GM23338 (cell line): ENCODE results near the gene PROX1. TPM values are rescaled to one million over a fixed set of nuclear protein-coding genes. Genes with fewer than 3 reads are reported as not detected.

Experiments used
- ATAC-seq: fragments of 200-7000 bp; cut with Tn5 transposase; 3 replicates; pipeline ENCODE4 v1.9.1; 2020
- DNase-seq: peaks from one replicate; pipeline ENCODE4 v3.0.0-alpha.2; 2015; ENCODE audit warnings: low spot score
- H2AFZ ChIP-seq: fragments of 200-600 bp; sonication (generic); 2 replicates; pipeline ENCODE4 v1.8.0; 2016; ENCODE audit warnings: antibody characterized with exemption, mild to moderate bottlenecking, moderate library complexity
- H3F3A ChIP-seq: fragments of 200-600 bp; sonication (generic); replicated peaks from 2 replicates; pipeline ENCODE4 v1.8.0; 2017; ENCODE audit warnings: antibody characterized with exemption, mixed run types, low read depth
- H3K27ac ChIP-seq: fragments of 200-600 bp; sonication (generic); 2 replicates; pipeline ENCODE4 v1.6.1; 2016; ENCODE audit warnings: low read depth
- H3K27me3 ChIP-seq: fragments of 200-600 bp; sonication (generic); 2 replicates; pipeline ENCODE4 v1.8.0; 2016; ENCODE audit warnings: mild to moderate bottlenecking, mixed run types, moderate library complexity; ENCODE audit not compliant: insufficient read depth
- H3K36me3 ChIP-seq: fragments of 200-600 bp; sonication (generic); 2 replicates; pipeline ENCODE4 v1.8.0; 2016; ENCODE audit warnings: mild to moderate bottlenecking; ENCODE audit not compliant: insufficient read depth
- H3K4me1 ChIP-seq: fragments of 200-600 bp; sonication (generic); 2 replicates; pipeline ENCODE4 v1.8.0; 2016; ENCODE audit warnings: mild to moderate bottlenecking, moderate library complexity; ENCODE audit not compliant: insufficient read depth
- H3K4me2 ChIP-seq: fragments of 200-600 bp; sonication (generic); 2 replicates; pipeline ENCODE4 v1.7.1; 2017; ENCODE audit warnings: mixed run types
- H3K4me3 ChIP-seq: fragments of 200-600 bp; sonication (generic); 2 replicates; pipeline ENCODE4 v1.6.1; 2016; ENCODE audit warnings: mixed run types
- H3K79me2 ChIP-seq: fragments of 200-600 bp; sonication (generic); replicated peaks from 2 replicates; pipeline ENCODE4 v1.8.0; 2017; ENCODE audit warnings: mild to moderate bottlenecking; ENCODE audit not compliant: insufficient read depth
- H3K9me2 ChIP-seq: fragments of 200-600 bp; sonication (generic); 2 replicates; pipeline ENCODE4 v1.8.0; 2017; ENCODE audit not compliant: insufficient read depth
- H4K20me1 ChIP-seq: fragments of 200-600 bp; sonication (generic); replicated peaks from 2 replicates; pipeline ENCODE4 v1.8.0; 2017; ENCODE audit warnings: mild to moderate bottlenecking; ENCODE audit not compliant: insufficient read depth
- H3K27ac Mint-ChIP-seq: 2 replicates; pipeline ENCODE4 v1.8.0; 2020; ENCODE audit warnings: inconsistent platforms, mild to moderate bottlenecking, moderate library complexity, mixed read lengths
- H3K27me3 Mint-ChIP-seq: 3 replicates; pipeline ENCODE4 v1.8.0; 2022; ENCODE audit warnings: low read depth, mild to moderate bottlenecking, moderate library complexity, mixed read lengths, inconsistent platforms; ENCODE audit not compliant: insufficient read depth, poor library complexity
- H3K36me3 Mint-ChIP-seq: 3 replicates; pipeline ENCODE4 v1.8.0; 2021; ENCODE audit warnings: low read depth, mild to moderate bottlenecking, inconsistent platforms, moderate library complexity, mixed read lengths
- H3K4me1 Mint-ChIP-seq: 3 replicates; pipeline ENCODE4 v1.8.0; 2020; ENCODE audit warnings: mild to moderate bottlenecking, inconsistent platforms, mixed read lengths
- H3K4me3 Mint-ChIP-seq: 3 replicates; pipeline ENCODE4 v1.8.0; 2021; ENCODE audit warnings: moderate library complexity, mild to moderate bottlenecking, inconsistent platforms, mixed read lengths
- H3K9me3 Mint-ChIP-seq: 3 replicates; pipeline ENCODE4 v1.8.0; 2020; ENCODE audit warnings: moderate library complexity, mild to moderate bottlenecking, inconsistent platforms, mixed read lengths
- CREB1 ChIP-seq: fragments of 250-450 bp; sonication (Bioruptor Pico); IDR thresholded peaks from 2 replicates; pipeline ENCODE4 v1.5.0; 2020; ENCODE audit warnings: low read depth, mild to moderate bottlenecking, moderate library complexity
- CTCF ChIP-seq, 2 experiments: fragments of 200-600 bp in 1 of 2; sonication (generic) in 1 of 2; conservative IDR thresholded peaks; 2 replicates each; pipeline versions ENCODE4 v1.5.1 to v1.6.1; 2016 to 2017; ENCODE audit warnings: antibody characterized with exemption in 2 of 2, low read depth in 2 of 2, mild to moderate bottlenecking in 2 of 2, moderate library complexity in 1 of 2
- EZH2 ChIP-seq: fragments of 200-600 bp; sonication (generic); IDR thresholded peaks from one replicate; pipeline ENCODE4 v1.8.0; 2017; ENCODE audit warnings: antibody characterized with exemption, mild to moderate bottlenecking, low read depth; ENCODE audit not compliant: unreplicated experiment
- EZH2phosphoT487 ChIP-seq: fragments of 200-600 bp; sonication (generic); IDR thresholded peaks from one replicate; pipeline ENCODE4 v1.8.1; 2018; ENCODE audit warnings: antibody characterized with exemption; ENCODE audit not compliant: unreplicated experiment
- JUNB ChIP-seq: IDR thresholded peaks from one replicate; pipeline ENCODE4 v1.6.1; 2016; ENCODE audit warnings: antibody characterized with exemption; ENCODE audit not compliant: unreplicated experiment
- POLR2AphosphoS5 ChIP-seq: IDR thresholded peaks from 2 replicates; pipeline ENCODE4 v1.6.1; 2016; ENCODE audit warnings: antibody characterized with exemption, low read depth
- STAT1 ChIP-seq: IDR thresholded peaks from one replicate; pipeline ENCODE4 v1.6.1; 2016; ENCODE audit warnings: antibody characterized with exemption; ENCODE audit not compliant: unreplicated experiment
- ZNF114 ChIP-seq: fragments of 250-450 bp; sonication (Bioruptor Pico); IDR thresholded peaks from 2 replicates; pipeline ENCODE4 v1.5.0; 2020; ENCODE audit warnings: mild to moderate bottlenecking, moderate library complexity
- ZNF331 ChIP-seq: fragments of 250-450 bp; sonication (Bioruptor Pico); IDR thresholded peaks from 2 replicates; pipeline ENCODE4 v1.5.0; 2020; ENCODE audit warnings: low read depth, mild to moderate bottlenecking, moderate library complexity
- ZNF462 ChIP-seq: fragments of 250-450 bp; sonication (Bioruptor Pico); IDR thresholded peaks from 2 replicates; pipeline ENCODE4 v1.5.0; 2020; ENCODE audit warnings: mild to moderate bottlenecking, moderate library complexity
- polyA plus RNA-seq: library from polyadenylated mRNA; unstranded; fragments of >200 nt; fragmentation: Nextera tagmentation; extraction: Ambion mirVana; gene quantifications from 2 replicates; pipeline ENCODE4 v1.2.1, GENCODE V29; 2016
- total RNA-seq: library from RNA; depleted of rRNA; stranded (reverse); fragments of >200 nt; shearing (Covaris generic); gene quantifications from 2 replicates; pipeline ENCODE4 v1.2.3, GENCODE V29; 2014
- TF ChIP-seq, protein P1 (sequence below): IDR thresholded peaks from 2 replicates; pipeline ENCODE4 v1.6.1; 2016; ENCODE audit warnings: antibody characterized with exemption
- TF ChIP-seq, protein P2 (sequence below): IDR thresholded peaks from one replicate; pipeline ENCODE4 v1.6.1; 2018; ENCODE audit warnings: antibody characterized with exemption; ENCODE audit not compliant: unreplicated experiment

The PROX1 gene
- total and polyA plus RNA-seq, 2 experiments from 2014 or later: 0.49 to 0.66 TPM

GRCh38 chr1:214012418-214012817, 24.6 kb downstream of the PROX1 start:
- Histone ChIP-seq H3K4me3 (no peak overlapping the region), H3K79me2 (no peaks in the 10 kb centered on the region), H3K4me2 (no peak overlapping the region), H3K27ac (no peak overlapping the region), H3K9me2 (0 out of 2 replicates have a peak, but pooled peaks cover 11% of the 10 kb centered on the region), H4K20me1 (no peaks in the 10 kb centered on the region), H3K27me3 (no peaks in the 10 kb centered on the region), H3F3A (no peaks in the 10 kb centered on the region), H3K4me1 (peaks cover 15% of the 10 kb centered on the region; the same call in 1 of the 2 replicates), H2AFZ (no peak overlapping the region), H3K36me3 (no peaks in the 10 kb centered on the region)
- TF ChIP-seq JUNB (no peak), EZH2 (no peak), CREB1 (no peak), POLR2AphosphoS5 (no peak), STAT1 (no peak), CTCF (conservative IDR thresholded peaks at IDR 0.05; ENCODE audit: low read depth in 2 of 2) (no peak), EZH2phosphoT487 (no peak), ZNF114 (CRISPR knock-in tag) (no peak), ZNF462 (CRISPR knock-in tag) (no peak), ZNF331 (CRISPR knock-in tag) (no peak)
- TF ChIP-seq, protein P1, sequence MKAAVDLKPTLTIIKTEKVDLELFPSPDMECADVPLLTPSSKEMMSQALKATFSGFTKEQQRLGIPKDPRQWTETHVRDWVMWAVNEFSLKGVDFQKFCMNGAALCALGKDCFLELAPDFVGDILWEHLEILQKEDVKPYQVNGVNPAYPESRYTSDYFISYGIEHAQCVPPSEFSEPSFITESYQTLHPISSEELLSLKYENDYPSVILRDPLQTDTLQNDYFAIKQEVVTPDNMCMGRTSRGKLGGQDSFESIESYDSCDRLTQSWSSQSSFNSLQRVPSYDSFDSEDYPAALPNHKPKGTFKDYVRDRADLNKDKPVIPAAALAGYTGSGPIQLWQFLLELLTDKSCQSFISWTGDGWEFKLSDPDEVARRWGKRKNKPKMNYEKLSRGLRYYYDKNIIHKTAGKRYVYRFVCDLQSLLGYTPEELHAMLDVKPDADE: no peak
- TF ChIP-seq, protein P2, sequence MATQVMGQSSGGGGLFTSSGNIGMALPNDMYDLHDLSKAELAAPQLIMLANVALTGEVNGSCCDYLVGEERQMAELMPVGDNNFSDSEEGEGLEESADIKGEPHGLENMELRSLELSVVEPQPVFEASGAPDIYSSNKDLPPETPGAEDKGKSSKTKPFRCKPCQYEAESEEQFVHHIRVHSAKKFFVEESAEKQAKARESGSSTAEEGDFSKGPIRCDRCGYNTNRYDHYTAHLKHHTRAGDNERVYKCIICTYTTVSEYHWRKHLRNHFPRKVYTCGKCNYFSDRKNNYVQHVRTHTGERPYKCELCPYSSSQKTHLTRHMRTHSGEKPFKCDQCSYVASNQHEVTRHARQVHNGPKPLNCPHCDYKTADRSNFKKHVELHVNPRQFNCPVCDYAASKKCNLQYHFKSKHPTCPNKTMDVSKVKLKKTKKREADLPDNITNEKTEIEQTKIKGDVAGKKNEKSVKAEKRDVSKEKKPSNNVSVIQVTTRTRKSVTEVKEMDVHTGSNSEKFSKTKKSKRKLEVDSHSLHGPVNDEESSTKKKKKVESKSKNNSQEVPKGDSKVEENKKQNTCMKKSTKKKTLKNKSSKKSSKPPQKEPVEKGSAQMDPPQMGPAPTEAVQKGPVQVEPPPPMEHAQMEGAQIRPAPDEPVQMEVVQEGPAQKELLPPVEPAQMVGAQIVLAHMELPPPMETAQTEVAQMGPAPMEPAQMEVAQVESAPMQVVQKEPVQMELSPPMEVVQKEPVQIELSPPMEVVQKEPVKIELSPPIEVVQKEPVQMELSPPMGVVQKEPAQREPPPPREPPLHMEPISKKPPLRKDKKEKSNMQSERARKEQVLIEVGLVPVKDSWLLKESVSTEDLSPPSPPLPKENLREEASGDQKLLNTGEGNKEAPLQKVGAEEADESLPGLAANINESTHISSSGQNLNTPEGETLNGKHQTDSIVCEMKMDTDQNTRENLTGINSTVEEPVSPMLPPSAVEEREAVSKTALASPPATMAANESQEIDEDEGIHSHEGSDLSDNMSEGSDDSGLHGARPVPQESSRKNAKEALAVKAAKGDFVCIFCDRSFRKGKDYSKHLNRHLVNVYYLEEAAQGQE: no peak
- Mint-ChIP-seq H3K27me3 (no peaks in the 10 kb centered on the region), H3K9me3 (no peaks in the 10 kb centered on the region), H3K27ac (no peak overlapping the region), H3K36me3 (no peaks in the 10 kb centered on the region), H3K4me3 (no peak overlapping the region), H3K4me1 (peaks cover 30% of the 10 kb centered on the region)
- ATAC-seq (no peak), DNase-seq (no peak)
